Hematopoietic multipotent progenitor cell treated with erythropoietin and hydrocortisone succinate and interleukin-3 and kit ligand, for 8 days (in vitro differentiated cells): ENCODE data around the gene HAUS5.
A peak's percentile ranks its signal among the peaks of the same experiment; 100 is the strongest.

Source experiments
- DNase-seq: peaks from one replicate; pipeline ENCODE4 v3.0.0-alpha.2; 2015

HAUS5 gene

DNA sequence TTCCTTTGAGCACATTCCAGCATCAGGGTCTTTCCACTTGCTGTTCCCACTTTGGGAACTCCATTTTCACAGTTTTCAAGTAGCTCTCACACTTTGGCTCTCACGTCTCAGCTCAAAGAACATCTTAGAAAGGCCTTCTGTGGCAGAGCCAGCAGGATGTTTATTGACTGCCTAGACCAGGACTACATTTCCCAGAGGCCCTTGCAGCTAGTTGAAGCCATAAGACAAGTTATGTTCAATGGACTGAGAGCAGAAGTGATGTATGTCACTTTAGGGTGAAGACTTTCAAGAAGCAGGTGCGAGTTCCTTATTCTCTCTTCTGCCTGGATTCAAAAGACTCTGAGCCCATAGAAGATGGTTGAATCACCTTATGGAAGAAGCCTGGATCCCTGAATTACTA is 4.3 kb upstream of the HAUS5 start:
- peak; percentile 16 for DNase-seq

DNA sequence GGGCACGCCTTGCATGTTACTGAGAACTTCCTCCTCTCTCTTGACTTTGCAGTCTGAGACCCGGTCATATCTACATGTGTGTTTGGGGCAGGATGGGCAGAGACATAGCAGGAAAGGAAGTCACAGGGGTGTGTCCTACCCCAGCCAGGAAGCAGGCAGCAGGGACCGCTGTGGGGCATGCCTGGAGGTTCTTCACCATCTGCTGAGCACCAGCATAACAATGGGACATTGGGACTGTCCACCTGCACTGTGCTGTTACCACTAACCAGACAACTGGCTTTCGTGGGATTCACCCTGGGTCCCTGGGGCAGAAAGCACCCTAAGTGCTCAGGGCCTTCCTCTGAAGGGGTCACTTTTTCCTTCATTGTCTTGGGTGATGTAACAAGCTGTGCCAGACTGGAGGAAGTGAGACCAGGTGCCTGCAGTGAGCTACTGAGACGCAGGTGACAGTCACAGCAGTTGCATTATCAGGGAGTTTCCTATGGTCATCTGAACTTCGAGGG is 2.6 kb upstream of the HAUS5 start:
- DNase-seq, result peak; percentile 52

DNA sequence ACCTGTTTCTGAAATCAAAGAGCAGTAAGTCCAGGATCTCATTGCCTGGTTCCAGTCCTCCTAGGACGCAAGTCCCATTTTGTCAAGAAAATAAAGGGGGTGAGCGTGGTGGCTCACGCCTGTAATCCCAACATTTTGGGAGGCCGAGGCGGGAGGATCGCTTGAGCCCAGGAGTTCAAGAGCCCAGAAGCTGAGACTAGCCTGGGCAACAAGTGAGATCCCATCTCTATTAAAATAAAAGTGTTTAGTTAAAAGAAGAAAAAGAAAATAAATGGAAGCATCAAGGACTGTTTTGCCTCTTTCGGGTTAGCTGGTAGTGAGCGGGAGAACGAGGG is 344 bp upstream of the HAUS5 start:
- DNase-seq, result no peak

DNA sequence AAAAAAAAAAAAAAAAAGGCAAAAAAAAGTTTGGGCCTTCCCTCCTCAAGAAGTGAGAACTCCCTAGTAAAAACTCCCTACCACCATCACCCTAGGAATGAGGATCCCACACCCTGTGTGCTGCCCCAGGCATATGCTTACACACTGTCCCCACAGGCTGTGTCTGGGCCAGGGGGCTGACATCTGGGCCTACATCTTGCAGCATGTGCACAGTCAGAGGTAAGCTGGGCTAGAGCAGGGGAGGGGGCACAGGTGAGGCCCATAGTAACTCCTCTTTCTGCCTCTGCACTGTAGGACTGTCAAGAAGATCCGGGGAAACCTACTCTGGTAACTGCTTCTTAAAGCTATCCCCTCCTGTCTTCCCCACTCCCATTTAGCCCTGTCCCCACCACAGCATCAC is 1.0 kb downstream of the HAUS5 start:
- DNase-seq, result no peak

DNA sequence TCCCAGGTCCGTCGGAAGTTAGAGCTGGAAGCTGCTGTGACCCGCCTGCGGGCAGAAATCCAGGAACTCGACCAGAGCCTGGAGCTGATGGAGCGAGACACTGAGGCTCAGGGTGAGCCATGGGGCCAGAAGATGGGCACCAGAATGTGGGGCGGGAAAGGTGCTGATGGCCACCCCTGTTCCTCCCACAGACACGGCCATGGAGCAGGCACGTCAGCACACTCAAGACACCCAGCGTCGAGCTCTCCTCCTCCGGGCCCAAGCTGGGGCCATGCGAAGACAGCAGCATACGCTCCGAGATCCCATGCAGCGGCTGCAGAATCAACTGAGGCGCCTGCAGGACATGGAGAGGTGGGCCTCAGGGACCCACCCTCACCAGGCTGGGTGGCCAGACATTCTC is 2.5 kb downstream of the HAUS5 start:
- no peak for DNase-seq

DNA sequence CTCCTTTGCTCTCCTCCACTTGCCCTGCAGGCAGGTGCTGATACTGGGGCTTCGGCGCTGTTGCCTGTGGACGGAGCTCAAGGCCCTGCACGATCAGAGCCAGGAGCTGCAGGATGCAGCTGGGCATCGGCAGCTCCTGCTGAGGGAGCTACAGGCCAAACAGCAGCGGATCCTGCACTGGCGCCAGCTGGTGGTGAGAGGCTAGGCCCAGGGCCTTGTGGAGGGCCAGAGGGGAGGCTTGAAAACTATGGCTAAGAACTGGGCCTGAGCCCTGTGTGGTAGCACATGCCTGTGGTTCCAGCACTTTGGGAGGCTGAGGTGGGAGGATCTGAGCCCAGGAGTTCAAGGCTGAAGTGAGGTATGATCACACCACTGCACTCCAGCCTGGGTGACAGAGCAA is 6.3 kb downstream of the HAUS5 start:
- DNase-seq, result no peak

DNA sequence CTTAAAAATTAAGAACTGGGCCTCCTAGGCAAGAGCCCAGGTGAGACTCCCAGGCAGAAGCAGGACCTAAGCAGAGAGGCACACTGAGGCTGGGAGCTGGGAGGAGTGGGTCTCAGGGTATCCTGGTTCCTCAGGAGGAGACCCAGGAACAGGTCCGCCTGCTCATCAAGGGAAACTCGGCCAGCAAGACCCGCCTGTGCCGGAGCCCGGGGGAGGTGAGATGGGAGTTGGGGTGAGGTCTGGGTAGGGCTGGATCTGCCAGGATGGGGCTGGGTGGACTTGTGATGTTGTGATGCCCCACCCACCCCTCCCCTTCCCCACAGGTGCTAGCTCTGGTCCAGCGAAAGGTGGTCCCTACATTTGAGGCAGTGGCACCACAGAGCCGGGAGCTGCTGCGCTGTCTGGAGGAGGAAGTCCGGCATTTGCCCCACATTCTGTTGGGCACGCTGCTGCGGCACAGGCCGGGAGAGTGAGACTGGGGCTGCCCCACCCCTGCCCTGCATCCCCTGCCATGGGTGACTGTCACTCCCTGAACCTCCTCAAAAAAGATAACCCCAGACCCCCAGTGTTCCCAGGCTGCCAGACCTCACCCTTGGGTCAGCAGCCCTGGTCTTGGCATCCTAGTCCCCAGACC is 6.9 kb downstream of the HAUS5 start:
- no peak for DNase-seq

DNA sequence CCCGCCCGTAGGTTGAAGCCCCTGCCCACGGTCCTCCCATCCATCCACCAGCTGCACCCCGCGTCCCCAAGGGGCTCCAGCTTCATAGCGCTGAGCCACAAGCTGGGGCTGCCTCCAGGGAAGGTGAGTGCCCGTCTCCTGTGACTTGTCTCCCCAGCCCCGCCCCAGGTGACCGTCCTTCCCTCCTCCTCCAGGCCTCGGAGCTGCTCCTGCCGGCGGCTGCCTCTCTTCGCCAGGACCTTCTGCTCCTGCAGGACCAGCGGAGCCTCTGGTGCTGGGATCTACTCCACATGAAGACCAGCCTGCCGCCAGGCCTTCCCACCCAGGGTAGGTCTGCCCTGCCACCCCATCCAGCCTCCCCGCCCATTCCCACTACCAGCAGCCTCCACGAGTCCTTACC is 7.5 kb downstream of the HAUS5 start:
- no peak for DNase-seq

DNA sequence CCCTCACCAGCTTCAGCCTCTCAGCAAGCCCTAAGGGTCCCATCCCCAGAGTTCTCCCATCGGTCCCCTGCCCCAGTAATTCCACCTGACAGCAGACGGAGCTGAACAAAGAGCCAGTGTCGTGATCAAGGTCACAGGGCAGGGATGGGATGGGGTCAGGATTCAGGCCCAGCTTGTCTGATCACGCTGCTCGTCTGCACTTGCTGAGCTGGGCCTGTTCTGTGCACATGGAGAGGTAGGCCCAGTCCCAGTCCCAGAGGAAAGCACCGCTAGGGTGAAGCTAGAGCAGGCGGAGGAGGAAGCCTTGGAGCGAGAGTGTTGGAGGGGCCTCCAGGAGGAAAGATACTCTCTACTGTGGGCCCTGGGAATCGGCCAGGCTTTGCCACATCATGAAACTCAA is 9.2 kb downstream of the HAUS5 start:
- DNase-seq, result no peak

DNA sequence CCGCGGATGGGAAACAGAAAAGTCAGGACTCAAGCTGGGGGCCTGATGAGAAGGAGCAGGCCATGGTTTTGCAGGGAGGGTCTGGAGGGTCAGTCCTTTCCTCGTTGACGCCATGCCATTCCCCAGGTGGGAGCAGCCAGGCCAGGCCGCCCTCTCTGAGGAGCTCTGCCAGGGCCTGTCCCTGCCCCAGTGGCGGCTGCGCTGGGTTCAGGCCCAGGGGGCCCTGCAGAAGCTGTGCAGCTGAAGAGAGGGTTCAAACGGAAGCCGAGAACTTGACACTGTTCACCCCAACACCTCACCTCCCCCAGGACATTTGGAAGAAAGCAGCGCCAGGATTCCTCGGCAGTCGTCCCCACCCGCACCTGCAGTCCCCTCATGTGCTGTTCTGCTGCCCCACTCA is 10.2 kb downstream of the HAUS5 start:
- no peak for DNase-seq

DNA sequence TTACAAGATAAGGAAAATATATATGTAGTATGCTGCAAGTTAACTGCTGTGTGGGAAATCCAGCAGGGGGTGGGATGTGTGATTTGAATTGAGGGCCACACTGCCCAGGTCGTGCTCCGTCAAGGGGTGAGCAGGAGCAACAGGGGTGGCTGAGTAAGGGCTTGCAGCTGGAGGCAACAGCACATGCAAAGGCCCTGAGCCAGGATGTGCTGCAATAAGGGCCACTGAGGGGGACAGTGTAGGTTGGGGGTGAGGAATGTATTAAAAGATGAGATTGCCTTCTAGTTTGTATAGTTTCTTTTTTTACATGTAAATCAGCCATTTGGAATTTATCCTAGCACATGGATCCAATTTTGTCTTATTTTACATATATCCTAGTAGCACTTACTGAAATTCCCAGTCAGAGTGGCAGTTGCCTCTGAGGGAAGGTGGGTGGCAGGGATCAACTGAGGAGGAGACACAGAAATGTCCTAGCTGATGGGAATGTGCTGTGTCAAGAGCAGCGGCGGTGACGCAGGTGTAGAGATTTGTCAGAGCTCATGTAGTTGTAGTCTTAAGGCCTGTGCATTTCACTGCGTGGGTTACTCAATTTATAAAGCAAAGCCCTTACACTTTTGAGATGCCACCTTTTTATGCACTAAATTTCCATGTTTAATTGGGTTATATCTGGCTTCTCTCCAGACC is 10.9 kb downstream of the HAUS5 start:
- no peak for DNase-seq

DNA sequence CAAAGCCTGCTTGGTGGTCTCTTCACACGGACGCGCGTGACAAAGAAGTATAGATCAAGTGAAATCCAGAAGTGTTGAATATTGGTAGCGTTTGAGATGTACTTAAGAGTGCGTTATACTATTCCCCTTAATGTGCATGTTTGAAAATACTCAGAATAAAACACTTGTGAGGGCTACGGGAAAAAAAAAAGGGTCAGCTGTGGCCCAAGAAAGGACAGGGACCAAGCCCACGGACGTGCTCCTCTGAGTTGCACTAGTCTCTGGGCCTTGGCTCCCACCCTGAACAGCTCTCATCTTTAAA is 15.7 kb downstream of the HAUS5 start:
- DNase-seq, result no peak

DNA sequence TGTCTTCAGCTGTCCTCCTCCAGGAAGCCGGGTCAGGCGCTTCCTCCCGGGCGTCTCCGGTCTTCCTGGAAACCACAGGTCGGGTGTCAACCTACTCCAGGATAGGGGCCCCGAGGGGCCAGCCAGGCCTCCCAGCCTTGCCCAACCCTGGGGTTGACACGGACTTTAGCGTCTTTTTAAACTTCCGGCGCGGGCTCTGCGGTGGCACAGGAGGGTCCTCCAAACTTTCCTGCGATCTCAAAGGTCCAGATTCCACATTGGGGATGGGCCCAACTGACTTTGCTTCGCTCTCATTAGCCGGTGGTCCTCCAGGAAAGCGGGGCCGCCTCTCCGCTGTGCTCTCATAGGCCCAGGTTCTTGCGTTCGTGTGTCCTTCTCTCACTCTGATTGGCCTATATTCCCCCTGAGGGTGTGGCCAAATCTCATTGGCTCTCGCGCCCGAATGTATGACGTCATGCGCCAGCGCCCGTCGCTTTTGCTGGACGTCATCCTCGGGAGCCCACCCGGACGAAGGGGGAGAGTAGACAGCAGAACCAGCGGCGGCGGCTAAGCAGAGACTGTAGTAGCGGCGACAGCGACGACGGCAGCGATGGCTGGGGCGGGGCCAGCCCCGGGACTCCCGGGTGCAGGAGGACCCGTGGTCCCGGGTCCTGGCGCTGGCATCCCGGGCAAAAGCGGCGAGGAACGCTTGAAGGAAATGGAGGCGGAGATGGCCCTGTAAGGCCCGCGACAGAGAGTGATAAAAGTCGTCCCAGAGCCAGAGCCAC is 16.2 kb downstream of the HAUS5 start, which contains the start of gene RBM42:
Gene RBM42, plus strand, starts transcription at position 472 of the 767 bp plus-strand sequence. Its CDS starts 118 bp downstream, at position 590.
- DNase-seq, result peak; percentile 100

DNA sequence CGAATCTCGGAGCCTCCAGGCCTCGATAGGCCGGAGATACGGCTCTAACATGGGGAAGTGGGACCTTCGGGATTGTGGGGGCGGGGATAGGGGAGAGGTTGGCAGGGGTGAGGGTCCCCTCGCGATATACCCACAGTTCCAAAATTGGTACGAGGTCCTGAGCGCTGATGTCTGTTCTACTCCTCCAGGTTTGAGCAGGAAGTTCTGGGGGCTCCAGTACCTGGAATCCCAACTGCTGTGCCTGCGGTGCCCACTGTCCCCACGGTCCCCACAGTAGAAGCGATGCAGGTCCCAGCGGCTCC is 16.7 kb downstream of the HAUS5 start:
- DNase-seq, result no peak

DNA sequence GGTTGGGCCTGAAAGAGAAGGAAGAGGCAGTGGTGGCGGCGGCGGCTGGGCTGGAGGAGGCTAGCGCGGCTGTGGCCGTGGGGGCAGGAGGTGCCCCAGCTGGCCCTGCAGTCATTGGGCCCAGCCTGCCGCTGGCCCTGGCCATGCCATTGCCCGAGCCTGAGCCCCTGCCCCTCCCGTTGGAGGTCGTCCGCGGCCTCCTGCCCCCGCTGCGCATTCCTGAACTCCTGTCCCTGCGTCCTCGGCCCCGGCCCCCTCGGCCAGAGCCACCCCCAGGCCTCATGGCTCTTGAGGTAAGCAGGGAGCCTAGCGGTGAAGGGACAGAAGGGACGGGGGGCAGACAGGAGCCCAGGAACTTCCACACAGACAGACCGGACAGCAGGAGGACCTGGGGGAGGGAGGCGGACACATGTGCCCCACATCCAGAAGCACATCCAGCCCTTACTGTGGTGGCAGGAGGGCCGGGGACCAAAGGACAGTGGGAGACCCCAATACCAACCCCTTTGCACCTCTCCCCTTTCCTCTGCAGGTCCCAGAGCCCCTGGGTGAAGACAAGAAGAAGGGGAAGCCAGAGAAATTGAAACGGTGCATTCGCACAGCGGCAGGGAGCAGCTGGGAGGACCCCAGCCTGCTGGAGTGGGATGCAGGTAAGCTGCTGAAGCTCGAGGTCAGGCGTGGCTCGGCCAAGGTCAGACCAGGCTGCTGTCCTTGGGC is 21.3 kb downstream of the HAUS5 start:
- DNase-seq, result no peak

DNA sequence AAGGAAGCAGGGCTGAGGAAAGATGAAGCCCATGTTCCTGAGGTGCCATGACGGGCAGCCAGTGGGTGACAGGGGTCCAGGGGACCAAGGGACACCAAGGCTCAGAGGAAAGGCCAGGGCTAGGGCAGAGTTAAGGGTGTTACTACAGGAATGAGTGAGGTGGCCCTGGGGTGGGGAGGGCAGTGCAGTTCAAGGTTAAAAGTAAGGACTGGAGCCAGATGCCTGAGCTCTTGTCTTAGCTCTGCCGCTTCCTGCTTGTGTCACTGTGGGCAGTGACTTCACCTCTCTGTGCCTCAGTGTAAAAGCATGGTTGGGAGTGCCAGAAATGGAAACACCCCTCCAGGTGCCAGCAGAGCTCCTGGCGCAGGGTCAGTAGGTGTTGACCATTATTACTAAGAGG is 24.1 kb downstream of the HAUS5 start:
- no peak for DNase-seq

DNA sequence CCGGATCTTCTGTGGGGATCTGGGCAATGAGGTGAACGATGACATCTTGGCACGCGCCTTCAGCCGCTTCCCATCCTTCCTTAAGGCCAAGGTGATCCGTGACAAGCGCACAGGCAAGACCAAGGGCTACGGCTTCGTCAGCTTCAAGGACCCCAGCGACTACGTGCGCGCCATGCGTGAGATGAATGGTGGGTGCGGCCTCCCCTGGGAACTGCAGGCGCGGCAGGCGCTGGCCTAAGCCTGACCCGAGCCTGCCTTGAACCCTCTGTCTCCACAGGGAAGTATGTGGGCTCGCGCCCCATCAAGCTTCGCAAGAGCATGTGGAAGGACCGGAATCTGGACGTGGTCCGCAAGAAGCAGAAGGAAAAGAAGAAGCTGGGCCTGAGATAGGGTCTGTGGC is 24.6 kb downstream of the HAUS5 start:
- DNase-seq, result no peak

DNA sequence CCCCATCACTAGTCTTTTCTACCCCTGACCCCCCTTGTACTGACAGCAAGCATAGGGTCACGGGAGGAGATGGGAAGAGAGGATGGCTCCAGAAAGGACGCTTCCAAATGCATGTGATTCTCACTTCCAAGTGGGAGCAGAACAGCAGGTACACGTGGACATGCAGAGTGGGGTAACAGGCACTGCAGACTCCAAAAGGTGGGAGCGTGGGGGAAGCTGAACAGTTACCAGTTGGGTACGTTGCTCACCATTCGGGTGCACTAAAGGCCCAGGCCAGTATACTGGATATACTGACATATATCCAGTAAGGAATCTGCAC is 26.7 kb downstream of the HAUS5 start:
- no peak for DNase-seq

DNA sequence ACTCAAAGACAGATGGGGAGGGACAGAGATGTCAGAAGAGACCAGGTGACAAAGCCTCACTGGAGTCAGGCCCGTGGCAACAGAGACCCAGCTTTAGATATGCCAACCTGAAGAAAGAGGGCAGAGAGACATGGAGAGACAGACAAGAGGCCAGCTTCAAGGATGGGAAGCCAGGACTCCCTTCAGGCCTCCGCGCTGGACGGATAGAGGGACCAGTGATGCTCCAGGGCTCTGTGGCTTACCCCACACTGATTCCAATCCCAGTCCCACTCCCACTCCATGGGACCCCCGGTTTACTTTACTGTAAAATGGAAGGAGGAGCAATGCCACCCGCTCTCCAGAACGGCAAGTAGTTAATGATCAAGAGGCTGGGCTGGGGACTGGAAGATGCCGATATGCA is 27.3 kb downstream of the HAUS5 start:
- DNase-seq, result no peak

DNA sequence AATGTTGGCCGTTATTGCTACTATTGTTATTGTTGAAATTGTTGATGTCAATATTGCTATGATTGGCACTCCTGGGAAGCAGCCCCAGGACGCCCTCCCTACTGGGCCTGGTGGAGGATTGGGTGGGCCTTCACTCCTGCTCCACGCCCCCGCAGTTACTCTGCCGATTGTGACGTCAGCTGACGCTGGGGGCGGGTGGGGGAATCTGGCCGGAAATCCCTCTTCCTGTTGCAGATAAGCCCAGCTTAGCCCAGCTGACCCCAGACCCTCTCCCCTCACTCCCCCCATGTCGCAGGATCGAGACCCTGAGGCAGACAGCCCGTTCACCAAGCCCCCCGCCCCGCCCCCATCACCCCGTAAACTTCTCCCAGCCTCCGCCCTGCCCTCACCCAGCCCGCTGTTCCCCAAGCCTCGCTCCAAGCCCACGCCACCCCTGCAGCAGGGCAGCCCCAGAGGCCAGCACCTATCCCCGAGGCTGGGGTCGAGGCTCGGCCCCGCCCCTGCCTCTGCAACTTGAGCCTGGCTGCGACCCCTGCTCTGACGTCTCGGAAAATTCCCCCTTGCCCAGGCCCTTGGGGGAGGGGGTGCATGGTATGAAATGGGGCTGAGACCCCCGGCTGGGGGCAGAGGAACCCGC is 29.1 kb downstream of the HAUS5 start, which contains the start of gene ETV2:
Gene ETV2, plus strand, starts transcription at position 231 of the 637 bp plus-strand sequence. CDS start 716 bp downstream, outside the sequence.
- peak; percentile 70 for DNase-seq

DNA sequence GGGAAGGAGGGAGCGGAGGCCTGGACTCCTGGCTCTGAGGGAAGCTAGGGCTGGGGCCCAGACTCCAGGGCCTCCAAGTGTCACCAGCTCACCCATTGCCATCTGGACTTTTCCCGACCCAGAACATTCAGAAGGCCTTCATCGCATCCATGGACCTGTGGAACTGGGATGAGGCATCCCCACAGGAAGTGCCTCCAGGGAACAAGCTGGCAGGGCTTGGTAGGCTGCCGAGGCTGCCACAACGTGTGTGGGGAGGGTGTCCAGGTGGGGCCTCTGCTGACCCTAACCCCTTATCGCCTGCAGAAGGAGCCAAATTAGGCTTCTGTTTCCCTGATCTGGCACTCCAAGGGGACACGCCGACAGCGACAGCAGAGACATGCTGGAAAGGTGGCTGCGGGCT is 29.8 kb downstream of the HAUS5 start:
- no peak for DNase-seq

DNA sequence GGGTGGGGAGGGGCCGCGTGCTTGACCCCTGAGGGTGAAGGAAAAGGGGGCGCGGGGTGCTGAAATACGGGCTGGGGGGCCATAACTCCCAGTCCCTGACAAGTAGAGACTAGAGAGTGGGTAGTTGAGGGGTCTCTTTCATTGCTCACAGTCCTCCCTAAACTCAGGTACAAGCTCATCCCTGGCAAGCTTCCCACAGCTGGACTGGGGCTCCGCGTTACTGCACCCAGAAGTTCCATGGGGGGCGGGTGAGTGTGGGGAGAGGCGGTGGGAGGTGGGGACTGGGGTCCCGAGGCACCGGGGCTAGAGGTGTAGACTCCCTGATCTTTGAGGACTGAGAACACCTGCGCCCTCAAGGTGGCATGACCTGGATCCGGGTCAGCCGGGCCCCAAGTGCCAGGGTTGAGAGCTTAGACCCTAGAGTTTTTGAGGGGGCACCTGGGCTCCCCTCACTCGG is 30.3 kb downstream of the HAUS5 start:
- DNase-seq, result no peak
